HG03139 (cell line): ENCODE results near the gene SOD3.
A peak's percentile ranks its signal among the peaks of the same experiment; 100 is the strongest.

Experiments used
- ATAC-seq: cut with Tn5 transposase; IDR thresholded peaks from one replicate; pipeline ENCODE4 v1.9.1; 2021; ENCODE audit not compliant: unreplicated experiment

Gene SOD3, protein sequence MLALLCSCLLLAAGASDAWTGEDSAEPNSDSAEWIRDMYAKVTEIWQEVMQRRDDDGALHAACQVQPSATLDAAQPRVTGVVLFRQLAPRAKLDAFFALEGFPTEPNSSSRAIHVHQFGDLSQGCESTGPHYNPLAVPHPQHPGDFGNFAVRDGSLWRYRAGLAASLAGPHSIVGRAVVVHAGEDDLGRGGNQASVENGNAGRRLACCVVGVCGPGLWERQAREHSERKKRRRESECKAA

DNA sequence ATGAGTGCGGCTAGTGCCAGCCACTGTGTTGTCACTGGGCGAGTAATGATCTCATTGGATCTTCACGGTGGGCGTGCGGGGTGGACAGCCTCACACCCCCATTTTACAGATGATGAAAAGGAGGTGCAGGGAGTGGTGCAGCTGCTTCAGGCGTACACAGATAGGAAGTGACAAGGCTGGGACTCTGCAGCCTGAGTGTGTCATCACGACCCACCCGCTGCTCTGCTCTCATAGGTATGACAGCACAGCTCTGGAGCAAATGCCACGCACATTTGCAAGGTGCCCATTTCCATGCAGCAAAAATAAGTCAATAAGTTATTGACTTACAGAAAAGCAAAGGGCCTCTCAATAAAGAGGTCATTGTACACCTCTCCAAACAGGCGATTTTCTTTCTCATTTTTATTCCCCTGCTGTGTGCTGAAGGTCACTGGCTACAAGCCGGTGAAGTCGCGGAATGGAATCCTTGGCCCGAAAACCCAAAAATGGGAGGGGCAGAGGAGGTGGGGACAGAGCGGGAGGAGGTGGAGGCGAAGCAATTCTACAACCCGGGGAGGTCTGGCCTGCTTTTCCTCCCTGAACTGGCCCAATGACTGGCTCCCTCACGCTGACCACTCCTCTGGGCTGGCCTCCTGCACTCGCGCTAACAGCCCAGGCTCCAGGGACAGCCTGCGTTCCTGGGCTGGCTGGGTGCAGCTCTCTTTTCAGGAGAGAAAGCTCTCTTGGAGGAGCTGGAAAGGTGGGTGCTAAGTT, at the start of gene SOD3:
SOD3 (plus strand) TSS at position 658 of the 750 bp plus-strand sequence. CDS start 3,949 bp downstream, outside the sequence.
- no peak for ATAC-seq

DNA sequence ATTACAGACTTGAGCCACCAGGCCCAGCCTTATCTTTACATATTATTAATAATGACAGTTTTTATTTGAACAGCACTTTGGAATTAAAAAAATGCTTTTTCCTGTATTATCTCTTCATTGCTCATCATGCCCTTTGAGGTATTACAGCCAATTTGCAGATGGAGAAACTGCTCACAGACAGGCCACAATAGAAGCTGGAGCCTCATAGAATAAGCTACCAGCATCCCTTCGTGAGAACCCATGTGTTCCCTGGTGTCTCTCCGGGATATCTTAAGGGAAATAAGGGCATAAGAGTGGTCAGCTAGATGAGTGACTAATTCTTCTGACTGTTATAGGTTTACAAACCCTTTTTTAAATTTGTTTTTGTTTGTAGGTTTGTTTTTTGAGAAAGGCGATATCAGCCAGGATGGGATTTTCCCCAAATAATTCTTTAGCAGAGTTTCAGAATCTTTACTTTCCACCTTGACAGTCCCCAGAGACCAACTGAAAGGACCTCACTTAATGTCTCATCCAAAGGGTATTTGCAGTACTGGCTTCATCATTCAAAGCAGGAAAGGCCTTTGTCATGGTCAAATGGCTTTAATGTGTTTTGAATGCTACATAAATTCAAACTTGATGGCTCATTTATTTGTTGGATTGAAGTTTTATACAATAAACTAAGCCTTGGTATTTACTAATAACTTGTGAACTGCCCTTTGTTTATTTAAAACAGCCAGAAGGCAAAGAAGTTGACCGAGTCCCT, 48.0 kb upstream of the SOD3 start:
- no peak for ATAC-seq

DNA sequence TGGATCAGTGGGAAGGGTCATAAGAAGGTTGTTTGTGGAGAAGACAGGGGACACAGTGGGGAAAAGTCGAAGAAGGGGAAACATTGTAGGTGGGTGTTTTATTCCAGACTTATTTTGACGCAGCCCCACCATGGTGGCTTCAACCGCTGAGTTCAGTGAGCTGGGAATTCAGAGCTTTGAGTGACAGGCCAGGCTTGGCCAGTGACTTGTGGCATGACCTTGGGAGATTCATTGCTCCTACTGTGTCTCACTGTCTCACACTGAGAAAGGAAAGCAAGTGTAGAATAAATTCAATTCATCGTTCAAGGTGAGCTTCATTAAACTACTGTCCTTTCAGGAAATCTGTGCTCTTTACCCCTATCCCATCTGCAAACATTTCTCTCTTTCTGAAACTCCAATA, 47.4 kb upstream of the SOD3 start:
- no peak for ATAC-seq

DNA sequence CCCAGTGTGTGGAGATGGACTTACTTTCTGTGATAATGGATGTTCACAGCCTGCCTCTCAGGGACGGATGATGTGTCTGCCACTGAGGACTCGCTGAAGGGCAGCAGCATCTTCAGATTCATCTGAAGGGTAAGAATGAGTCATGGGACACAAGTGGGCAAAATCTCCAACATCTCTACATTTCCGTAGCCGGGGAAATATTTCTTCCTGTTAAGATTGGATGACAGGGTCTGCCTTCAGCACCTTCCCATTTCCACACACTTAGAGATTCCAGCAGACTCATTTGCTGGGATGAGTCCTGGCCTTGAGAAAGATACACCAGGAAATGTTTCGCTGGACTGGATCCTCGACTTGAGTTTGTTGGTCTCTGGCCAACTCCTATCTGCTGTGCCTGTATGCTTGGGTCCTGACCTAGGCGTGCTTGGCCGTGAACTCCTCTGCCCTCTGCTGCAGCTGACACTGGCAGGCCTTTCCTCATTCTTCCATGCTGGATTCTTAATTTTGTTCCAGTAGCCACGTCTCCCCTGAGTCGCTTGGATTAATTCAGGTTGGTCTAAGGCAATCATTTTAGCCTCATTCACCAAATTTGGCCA, 46.5 kb upstream of the SOD3 start:
- ATAC-seq, result no peak

DNA sequence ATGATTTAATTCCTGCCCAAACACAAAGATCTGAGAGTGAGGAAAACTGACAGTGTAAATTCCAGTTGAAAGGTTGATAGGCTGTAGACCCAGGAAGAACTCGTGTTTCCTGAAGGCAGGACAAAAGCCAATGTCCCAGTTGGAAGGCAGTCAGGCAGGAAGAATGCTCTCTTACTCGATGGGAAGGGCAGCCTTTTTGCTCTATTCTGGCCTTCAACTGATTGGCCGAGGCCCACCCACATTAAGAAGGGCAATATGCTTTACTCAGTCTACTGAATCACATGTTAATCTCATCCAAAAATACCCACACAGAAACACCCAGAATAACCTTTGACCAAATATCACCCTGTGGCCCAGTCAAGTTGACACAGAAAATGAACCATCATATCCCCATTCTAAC, 45.3 kb upstream of the SOD3 start:
- no peak for ATAC-seq

DNA sequence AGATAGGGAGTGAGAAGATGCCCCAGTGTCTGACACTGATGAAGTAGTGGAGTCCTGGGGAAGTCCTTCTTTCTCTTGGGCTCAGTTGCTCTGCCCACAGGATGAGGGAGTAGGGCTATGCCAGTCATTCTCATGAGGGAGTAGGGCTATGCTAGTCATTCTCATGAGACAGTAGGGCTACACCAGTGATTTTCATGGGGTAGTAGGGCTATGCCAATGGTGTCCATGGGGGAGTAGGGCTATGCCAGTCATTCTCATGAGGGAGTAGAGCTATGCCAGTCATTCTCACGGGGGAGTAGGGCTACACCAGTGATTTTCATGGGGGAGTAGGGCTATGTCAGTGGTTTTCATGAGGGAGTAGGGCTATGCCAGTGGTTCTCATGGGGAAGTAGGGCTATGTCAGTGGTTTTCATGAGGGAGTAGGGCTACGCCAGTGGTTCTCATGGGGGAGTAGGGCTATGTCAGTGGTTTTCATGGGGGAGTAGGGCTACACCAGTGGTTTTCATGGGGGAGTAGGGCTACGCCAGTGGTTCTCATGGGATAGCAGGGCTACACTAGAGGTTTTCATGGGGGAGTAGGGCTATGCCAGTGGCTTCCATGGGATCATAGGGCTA, 43.3 kb upstream of the SOD3 start:
- no peak for ATAC-seq

DNA sequence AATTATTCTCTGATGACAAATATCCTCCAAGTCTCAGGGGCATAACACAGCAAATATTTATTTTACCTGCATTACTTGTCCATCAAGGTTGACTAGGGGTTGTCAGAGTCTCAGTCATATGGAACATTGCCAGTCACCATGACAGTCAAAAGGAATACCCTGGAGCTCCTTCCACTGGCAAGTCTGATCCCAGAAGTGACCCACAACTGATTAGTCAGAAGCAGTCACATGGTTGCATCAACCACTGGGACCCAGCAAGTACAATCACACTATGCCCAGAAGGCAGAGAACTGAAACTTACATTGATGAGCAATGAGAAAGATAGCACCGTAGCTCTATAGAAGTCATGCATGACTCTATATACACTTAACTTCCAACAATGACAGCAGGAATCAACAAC, 41.9 kb upstream of the SOD3 start:
- no peak for ATAC-seq

DNA sequence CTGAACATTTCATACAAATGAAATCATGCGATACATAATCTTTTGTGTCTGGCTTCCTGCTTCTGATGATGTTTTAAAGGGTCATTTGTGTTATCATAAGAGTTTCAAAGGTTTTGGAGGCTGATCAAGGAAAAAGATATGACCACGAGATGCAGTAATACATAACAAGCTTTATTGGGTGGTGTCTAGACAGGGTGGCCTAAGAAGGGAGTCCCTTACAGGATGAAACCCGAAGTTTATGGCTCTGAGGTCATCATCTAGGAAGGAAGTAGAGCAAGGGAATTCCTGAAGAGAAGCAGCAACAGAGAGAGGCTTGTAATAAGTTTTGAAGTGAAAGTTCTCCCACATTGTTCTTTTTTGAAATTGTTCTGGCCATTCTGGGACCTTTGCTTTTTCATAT, 40.8 kb upstream of the SOD3 start:
- ATAC-seq, result no peak

DNA sequence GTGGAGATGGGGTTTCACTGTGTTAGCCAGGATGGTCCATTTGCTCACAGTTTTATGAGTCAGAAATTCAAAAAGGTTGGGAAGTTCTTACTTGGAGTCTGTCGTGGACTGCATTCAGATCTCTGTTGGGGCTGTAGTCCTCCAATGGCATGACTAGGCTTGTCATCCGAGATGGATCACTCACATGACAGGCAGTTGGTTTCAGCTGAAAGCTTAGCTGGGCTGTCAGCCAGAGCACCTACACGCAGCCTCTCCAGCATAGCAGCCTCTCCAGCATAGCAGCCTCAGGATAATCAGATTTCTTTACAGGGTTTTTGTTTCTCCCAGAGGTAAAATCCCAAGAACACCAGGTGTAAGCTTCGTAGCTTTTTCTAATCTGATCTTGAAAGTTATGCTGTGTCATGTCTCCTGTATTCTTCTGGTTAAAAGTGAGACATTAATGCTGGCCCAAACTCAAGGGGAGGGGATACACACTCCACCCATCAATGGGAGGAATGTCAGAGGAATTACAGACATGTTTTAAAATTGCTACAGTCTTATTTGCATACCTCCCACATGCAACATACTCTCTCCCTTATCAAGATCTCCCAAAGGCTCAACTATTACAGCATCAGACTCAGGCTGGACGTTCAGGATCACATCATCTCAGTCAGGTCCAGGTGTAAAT, 31.6 kb upstream of the SOD3 start:
- ATAC-seq, result no peak

DNA sequence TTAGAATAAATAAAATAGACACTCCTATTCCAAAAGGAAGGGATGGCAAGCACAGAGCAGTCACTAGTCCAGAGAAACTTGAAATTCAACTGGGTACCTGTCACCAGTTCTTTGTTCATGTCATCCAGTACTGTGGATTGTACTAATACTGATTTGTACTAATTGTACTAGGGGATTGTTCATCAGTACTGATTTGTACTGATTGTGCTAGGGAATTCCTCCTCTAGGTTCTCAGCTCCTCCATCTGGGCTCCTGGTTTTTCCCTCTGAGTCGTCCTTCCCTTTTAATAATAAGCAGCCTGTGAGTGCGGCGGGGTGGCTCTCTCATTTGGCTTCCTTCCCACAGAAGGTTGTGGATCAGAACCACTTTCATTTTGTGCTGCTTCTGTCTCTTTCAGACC, 31.0 kb upstream of the SOD3 start:
- no peak for ATAC-seq

DNA sequence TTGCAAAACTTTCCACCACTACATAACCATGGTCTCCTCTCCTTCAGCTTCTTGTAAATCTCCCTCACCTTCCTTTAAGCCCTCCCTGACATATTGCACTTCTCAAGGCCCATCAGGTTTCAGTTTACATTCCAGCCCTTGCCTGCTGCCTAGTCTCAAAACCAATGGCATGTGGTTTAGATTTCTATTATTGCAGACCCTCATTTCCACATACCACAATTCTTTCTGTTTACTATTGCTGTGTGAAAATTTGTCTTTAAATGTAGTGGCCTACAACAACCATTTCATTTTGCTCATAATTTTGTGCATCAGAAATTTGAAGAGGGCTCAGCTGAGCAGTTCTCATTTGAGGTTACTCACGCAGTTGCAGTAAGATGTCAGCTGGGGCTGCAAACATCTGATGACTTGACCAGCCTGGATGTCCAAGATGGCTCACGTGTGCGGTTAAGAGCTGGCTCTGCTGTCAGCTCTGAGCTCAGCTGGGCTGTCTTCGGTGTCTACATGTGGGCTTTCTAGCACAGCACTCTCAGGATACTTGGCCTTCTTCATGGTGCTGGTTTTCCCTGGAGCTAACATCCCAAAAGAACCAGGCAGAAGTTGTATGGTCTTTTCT, 29.9 kb upstream of the SOD3 start:
- ATAC-seq, result no peak

DNA sequence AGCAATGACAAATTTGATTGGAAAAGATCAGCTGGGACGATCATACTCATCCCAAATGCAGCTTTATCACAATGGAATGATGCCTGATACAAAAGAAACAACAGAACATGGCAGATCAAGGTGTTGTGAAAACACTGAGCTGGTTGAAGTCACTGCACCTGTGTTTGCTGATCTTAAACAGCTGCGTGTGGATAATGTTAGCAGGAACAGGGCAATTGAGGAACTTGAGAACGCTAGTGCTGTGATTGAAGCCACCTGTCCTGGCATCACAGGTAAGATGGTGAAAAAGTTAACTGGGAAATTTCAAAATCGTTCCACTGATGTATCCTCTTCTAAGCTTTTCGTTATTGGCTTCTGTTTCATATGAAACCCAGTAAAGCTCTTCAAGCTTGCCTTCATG, 27.4 kb upstream of the SOD3 start:
- no peak for ATAC-seq

DNA sequence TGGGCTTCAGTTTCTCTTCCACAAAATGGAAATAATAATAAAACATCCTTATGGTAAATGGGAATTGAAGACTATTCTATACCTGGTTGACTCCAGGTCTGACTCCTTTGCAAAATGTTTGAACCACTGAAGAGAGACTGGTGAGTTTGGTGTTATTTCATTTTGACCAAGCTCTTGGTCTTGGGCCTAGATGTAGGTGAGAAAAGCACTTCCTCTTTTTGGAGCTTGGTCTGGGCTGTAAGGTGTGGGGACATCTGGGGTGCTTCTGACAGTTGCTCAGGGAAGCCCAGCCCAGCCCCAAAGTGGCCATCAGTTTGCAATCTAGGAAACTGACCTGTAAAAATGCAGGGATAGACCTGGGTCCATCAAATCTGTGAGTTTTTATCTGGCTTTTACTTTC, 26.8 kb upstream of the SOD3 start:
- peak; percentile 79 for ATAC-seq

DNA sequence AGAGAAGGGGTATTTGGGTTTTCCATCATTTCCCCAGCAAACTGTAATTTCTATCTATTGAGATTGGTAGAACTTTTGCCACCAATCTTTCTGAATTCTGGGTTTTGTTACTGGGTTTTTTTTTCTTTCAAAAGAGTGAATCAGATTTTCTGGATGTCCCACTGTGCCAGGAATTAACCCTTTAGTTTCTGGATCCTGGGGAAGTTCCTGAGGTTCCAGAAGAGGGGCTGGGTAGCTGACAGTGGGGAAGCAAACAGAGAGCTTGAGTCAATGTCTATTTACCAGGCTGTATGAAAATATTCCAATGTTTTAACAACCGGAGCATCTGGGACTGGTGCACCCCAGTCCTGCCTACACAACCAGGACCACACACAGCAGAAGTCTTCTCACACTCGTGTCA, 25.8 kb upstream of the SOD3 start:
- ATAC-seq, result no peak

DNA sequence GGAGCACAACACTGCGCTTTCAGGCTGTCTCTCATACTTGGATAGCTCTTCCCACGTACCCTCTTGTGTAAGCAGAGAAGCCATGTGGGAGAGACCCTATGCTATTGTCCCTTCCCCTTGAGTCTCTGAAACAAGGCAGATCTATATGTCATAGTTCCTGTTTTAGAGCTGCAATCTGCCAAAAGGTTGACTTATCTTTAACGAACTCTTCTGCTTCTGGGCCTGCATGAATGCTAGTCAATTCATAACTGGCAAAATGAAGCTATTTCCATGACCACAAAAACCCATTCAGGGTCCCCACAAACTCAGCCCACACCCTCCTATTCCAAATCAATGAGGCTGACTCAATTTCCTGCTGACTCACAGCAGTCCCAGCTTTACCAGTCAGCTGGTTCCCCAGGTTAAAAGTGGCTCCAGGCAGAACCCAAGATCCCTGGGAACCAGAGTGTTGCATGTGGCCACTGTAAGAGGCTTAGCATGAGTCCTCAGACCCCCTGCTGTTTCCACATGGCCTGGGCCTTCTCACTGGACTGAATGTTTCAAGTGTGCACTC, 25.3 kb upstream of the SOD3 start:
- ATAC-seq, result peak; percentile 60

DNA sequence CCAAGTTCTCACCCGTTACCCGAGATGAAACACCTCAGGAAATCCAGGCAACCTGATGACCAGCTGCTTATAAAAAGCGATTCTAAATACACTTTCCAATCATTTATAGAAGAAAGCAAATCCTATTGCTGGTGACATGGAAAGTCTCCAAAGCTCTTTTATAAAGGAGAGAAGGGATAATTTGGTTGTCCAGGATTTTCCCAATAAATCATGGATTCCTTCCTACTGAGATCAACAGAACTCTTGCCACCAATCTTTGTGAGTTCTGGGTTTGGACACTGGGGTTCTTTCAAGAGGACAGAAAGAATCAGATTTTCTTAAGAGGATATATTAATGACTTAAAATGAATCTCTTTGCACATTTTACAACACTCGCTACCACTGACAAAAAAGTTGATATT, 24.7 kb upstream of the SOD3 start:
- ATAC-seq, result no peak

DNA sequence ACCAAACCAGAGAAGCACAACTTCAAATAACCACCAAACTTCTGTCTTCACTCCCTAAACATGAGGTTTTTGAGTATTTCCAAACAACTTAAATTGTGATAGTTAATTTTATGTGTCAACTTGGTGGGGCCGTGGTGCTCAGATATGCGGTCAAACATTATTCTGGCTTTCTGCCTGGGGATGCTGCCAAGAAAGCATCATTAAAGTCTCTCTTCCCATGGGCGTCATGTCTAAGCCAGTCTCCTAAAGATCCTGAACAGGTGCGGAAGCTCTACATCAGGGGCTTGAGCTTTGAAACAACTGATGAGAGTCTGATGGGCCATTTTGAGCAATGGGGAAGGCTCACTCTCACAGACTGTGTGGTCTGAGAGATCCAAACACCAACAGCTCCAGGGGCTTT, 24.1 kb upstream of the SOD3 start:
- ATAC-seq, result no peak

DNA sequence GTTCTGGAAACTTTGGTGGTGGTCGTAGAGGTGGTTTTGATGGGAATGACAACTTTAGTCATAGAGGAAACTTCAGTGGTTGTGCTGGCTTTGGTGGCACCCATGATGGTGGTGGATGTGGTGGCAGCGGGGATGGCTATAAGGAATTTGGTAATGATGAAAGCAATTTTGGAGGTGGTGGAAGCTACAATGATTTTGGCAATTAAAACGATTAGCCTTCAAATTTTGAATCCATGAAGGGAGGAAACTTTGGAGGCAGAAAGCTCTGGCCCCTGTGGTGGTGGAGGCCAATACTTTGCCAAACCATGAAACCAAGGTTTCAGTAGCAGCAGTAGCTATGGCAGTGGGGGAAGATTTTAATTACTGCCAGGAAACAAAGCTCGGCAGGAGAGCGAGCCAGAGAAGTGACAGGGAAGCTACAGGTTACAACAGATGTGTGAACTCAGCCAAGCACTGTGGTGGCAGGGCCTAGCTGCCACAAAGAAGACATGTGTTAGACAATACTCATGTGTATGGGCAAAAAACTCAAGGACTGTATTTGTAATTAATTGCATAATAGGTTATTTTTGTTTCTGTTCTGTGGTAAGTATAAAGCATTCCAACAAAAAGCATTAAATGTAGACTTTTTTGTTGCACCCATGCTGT, 23.2 kb upstream of the SOD3 start:
- no peak for ATAC-seq

DNA sequence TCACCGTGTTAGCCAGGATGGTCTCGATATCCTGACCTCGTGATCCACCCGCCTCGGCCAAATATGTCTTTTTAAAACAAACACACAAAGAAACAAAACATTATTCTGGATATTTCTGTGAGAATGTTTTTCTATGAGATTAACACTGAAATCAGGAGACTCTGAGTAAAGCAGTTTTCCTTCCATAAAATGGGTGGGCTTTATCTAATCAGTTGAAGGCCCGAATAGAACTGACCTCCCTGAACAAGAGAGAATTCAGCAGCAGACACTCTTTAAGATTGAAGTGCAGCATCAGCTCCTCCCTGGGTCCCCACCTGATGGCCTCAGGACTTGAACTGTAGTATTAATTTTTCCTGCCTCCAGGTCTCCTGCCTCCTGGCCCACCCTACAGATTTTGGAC, 22.4 kb upstream of the SOD3 start:
- ATAC-seq, result no peak

DNA sequence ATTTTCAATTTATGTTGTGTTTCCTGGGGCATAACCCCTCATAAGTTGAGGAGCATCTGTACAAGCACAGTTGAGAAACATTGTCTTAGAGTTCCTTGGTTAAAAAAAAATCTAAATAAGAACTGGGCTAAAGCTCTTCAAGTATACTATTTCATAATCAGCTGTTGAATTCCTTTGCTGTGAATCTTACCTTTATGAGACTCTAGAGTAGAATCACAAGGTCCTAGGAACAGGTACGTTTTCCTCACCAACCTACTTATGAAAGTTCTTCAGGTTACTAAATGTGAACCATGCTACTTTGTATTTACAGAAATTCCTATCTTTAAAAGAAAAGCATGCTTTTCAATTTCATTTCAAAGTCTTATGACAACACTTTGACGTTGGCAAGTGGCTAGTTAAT, 20.9 kb upstream of the SOD3 start:
- ATAC-seq, result no peak
